HG02870 (cell line): ENCODE results near the gene ZDHHC11.
"Not testable (repeated sequence)": the region's sequence is repeated elsewhere in the genome, so short reads cannot be mapped to it uniquely, and the experiment has no call there.

ENCODE experiments used
- ATAC-seq: cut with Tn5 transposase; IDR thresholded peaks from one replicate; pipeline ENCODE4 v1.9.1; 2021; ENCODE audit warnings: mild to moderate bottlenecking, moderate library complexity; ENCODE audit not compliant: unreplicated experiment

Gene ZDHHC11

DNA sequence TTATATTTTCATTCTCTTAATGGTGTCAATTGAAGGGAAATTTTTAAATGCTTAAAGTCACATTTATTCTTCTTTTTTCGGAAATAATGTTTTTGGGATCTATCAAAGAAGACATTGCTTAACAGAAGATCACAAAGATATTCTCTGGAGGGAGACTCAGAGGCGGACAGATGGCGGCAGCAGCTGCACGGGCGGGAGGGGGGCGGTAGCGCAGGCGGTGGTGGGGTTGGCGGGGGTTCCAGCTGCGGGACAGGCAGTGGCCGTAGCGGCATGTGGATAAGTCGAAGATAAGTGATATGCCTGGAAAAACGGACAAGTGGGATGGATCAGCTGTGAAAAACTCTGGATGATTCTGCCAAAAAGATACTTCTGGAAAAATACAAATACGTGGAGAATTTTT, 34.6 kb downstream of the ZDHHC11 start:
- ATAC-seq = no peak

DNA sequence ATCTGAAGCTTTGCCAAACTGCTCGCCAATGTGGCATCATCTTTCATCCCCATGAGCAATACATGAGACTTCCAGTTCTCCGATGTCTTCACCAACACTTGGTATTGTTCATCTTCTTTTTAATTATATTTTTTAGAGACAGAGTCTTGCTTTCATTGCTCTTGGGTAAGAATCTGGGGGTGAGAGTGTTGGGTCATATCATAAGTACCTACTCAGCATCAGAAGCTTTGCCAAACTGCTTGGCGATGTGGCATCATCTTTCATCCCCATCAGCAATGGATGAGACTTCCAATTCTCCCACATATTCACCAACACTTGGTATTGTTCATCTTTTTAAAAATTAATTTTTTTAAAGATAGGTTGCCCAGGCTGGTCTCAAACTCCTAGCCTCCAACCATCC, 35.3 kb downstream of the ZDHHC11 start:
- ATAC-seq = no peak

DNA sequence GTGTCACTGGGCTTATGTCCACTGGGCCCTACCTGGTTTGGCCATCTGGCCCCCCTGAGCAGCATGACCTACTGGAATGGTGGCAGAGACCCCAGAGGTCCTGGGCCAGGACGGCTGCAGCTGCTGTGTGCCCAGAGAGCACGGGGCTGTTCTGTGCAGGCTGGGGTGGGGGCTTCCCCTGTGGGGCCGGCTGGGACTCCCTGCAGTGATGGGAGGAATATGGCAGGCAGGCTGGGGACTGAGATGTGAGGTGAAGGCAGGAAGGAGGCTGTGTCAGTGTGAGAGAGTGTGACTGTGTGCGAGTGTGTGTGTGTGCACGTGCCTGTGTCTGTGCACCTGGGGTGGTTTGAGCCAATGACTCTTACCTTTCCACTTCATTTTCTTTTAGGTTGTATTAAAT, 37.2 kb downstream of the ZDHHC11 start:
- ATAC-seq = not testable (repeated sequence)

GRCh38 chr5:811384-811783, 39.4 kb downstream of the ZDHHC11 start:
- ATAC-seq = not testable (repeated sequence)

DNA sequence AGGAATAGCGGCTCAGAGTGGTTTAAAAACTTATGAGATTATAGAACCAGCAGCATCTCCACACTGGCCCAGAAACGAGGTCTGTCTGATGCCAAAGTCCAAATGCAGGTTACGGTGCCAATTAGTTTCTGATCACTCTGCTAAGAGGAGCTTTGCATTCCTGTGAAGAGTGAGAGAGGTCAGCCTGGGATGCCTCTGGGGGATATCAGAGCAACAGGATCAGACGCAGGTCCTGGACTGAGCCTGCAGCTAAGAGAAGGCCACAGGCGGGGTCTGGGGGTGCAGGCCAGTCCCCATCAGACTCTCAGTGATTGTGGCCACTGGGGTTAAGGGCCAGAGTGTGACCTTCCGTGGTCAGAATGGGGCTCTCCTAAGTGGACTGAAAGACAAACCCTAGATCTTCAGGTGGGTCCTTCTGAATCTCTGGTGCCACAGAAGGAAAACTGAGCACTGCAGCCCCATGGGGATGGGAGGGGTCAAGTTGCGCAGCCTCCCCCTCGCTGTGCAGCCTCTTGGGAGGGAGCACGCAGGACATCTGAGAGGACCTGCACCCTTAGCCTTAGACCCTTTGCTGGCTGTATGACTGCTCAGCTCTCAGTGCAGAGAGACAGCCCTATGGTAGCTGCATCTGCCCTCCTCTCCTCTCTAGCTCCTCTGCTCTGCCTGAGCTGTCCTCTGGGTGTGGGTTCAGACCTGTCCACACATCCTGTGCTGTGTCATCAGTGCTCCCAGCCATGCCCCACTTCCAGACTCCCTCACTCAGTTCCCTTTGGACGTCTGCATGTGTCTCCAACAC, 42.9 kb downstream of the ZDHHC11 start:
- ATAC-seq = not testable (repeated sequence)

- no peak for ATAC-seq
Measured at GRCh38 chr5:801472-801871, 49.3 kb downstream of the ZDHHC11 start.

GRCh38 chr5:801055-801454, 49.7 kb downstream of the ZDHHC11 start:
- not testable (repeated sequence) for ATAC-seq

GRCh38 chr5:798505-799138, 52.2 kb downstream of the ZDHHC11 start:
- not testable (repeated sequence) for ATAC-seq

- not testable (repeated sequence) for ATAC-seq
Measured at GRCh38 chr5:797986-798385, 52.8 kb downstream of the ZDHHC11 start.

GRCh38 chr5:795873-796272, 54.9 kb downstream of the ZDHHC11 start:
- ATAC-seq = not testable (repeated sequence)

DNA sequence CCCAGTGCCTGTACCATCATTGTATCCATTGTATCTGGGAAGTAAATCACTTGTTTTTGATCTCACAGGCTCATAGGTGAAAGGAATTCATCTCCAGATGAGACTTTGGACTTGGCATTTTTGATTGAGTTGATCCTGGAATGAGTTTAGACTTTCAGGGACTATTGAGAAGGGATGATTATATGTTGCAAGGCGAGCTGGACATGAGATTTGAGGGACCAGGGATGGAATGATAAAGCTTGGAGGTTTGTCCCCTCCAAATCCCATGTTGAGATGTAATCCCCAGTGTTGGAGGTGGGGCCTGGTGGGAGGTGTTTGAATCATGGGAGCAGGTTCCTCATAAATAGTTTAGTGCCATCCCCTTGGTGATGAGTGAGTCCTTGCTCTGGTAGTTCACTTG, 55.8 kb downstream of the ZDHHC11 start:
- ATAC-seq = not testable (repeated sequence)

DNA sequence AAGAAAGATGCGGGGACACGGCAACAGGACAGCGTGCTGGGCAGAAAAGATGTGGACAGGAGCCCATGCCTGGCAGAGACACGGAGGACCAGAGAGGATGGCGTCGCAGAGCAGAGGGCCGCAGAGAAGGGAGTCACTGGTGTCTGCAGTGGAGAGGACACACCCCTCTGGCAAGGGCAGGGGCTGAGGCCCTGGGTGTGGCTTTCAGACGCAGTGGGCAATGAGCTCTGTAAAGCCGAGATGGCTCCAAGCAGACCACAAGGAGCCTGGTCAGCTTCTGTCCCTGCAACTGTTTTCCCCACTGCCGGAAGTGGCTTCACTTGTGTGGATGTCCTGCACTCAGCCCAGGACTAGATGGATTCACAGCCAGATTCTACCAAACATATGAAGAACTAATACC, 62.1 kb downstream of the ZDHHC11 start:
- not testable (repeated sequence) for ATAC-seq

DNA sequence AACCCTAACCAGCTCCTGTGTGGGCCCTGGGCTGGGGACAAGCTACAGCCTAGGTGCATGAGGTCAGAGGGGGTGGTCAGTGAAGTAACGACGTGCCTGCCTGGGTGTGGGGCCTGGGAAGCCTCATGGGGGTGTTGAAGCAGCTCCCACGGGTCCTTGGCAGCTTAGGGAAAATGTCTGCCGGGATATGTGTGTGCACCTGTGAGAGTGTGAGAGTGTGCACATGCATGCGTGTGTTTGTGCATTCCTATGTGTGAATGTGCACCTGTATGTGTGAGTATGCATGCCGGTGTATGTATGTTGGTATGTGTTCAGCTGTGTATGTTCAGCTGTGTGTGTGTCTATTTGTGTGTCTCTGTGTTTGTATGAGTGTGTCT, 62.9 kb downstream of the ZDHHC11 start:
- ATAC-seq = not testable (repeated sequence)

DNA sequence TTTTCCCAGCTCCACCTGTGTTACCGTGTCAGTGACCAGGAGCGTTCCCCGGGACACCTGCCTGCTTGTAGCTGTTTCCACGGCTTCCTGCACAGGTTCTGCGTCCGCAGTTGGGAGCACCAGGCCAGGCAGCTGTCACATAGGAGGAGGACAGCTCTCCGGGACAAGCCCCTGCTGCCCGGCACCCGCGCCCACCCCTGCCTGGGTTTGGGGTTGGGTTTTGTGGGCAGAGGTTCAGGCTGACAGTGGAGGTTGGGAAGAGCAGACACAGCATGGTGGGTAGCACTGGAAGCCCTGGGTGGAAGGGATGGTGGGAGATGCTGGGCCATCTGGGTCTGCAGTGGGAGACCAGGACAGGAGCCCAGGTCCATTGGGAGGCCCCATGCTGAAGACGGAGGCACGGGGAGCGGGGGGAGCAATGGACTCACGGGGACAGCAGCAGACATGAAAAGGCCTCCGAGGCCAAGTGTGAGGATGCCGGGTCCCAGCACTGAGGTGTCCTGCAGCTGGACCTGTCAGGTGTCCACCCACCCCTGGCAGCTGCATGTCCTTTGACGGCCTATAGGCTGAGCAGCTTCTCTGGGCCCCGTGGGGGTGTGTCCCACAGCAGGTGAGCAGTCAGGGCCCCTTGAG, 63.4 kb downstream of the ZDHHC11 start:
- not testable (repeated sequence) for ATAC-seq

- peak; percentile 5 for ATAC-seq
Measured at GRCh38 chr5:785181-785705, 65.5 kb downstream of the ZDHHC11 start.

GRCh38 chr5:784428-785177, 66.2 kb downstream of the ZDHHC11 start, which contains the start of gene ZDHHC11B:
Gene ZDHHC11B, minus strand, starts transcription at chr5:784729. Its CDS starts 17,810 bp downstream, at chr5:766919.
- ATAC-seq = peak; percentile 70

DNA sequence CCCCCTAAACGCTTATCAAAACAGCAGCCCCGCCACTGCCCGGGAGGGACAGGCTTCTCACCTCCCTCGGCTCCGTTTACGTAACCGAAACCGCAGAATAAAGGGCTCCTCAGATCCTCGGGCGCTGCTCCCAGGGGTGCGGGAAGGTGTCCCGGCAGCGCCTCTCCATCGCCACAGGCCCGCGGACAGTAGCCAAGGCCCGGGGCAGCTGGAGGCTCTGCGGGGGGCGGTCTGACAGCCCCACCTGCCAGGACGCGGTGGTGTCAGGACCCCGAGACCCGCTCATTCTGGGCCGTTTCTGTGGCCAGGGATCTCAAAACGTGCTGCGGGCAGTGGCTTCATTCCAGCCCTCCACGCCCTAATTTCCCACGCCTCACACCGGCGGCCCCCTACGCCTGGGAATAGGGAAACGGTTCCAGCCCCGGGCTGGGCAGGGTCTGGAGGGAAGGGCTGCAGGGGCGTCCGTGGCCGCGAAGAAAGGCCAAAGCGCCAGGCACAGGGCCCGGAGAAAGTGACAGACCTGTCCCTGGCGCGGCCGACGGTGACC, 66.8 kb downstream of the ZDHHC11 start:
- peak; percentile 5 for ATAC-seq

DNA sequence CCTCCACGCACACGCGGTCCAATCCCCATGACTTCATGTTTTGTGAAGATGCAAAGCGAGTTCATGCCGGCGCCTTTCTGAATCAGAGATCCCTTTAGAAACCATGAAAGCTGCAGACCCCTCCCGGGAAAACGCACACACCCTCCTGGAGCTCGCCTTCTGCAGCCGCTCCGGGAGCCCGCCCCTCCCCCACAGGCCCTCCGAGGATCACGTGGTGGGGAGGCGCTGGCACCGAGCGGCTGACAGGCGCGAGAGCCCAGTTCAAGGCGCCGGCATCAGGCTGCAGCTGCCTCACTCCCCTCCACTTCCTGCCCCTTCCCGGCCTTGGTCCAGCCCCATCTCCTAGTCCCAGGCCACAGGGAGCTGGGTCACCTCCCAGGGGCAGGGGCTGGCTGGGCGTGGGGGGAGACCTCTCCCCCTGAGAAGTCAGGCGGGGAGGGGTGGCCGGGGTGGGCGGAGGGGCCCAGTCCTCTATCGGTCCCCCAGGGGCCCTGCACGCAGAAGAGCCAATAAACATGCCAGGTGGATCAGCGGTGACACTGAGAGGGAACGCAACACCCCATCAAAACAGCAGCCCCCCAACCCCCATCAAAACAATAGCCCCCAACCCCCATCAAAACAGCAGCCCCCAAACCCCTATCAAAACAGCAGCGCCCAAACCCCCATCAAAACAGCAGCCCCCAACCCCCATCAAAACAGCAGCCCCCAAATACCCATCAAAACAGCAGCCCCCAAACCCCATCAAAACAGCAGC, 67.6 kb downstream of the ZDHHC11 start:
- not testable (repeated sequence) for ATAC-seq

DNA sequence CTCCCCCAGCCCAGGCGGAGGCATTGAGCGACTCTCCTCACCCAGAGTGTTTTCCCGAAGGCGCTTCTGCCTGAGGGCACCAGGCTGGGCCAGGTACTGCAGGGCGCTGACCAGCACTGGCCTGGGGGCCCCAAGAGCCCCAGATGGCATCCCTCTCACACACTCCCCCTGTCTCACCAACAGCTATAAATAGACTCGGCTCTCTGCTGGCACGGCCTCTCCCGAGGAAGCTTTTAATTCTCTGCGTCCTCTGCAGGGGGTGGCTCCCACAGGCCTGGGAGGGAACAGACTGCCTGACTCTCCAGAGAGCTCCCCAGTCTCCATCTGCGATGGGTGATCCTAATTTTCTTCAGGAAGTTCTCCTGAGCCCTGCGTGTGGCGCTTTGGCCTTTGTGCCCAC, 68.4 kb downstream of the ZDHHC11 start:
- not testable (repeated sequence) for ATAC-seq

DNA sequence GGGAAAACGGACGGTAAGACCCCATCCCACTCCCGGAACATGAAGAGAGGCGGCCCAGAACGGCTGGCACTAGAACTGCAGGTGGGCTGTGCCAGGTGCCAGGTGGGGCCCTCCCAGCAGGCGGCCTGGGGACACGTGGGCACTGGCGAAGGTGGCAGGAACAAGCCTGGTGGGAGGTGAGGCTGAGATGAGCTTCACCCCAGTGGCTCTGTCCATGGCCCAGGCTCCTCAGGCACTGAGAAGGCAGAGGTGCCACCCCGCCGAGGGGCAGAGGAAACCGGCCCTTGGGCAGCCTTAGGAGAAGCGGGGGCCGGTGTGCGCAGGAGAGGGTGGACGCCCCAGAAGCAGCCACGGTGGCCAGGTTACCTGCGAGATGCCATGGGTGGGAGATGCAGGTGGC, 70.2 kb downstream of the ZDHHC11 start:
- not testable (repeated sequence) for ATAC-seq
